T follicular helper cell (primary cell): ENCODE data around the gene SCYL3.
"Not testable (repeated sequence)": the region's sequence is repeated elsewhere in the genome, so short reads cannot be mapped to it uniquely, and the experiment has no call there.

ENCODE experiments used
- DNase-seq: peaks from one replicate; pipeline ENCODE4 v3.0.0-alpha.2; 2020; ENCODE audit warnings: low read depth

The SCYL3 gene

DNA sequence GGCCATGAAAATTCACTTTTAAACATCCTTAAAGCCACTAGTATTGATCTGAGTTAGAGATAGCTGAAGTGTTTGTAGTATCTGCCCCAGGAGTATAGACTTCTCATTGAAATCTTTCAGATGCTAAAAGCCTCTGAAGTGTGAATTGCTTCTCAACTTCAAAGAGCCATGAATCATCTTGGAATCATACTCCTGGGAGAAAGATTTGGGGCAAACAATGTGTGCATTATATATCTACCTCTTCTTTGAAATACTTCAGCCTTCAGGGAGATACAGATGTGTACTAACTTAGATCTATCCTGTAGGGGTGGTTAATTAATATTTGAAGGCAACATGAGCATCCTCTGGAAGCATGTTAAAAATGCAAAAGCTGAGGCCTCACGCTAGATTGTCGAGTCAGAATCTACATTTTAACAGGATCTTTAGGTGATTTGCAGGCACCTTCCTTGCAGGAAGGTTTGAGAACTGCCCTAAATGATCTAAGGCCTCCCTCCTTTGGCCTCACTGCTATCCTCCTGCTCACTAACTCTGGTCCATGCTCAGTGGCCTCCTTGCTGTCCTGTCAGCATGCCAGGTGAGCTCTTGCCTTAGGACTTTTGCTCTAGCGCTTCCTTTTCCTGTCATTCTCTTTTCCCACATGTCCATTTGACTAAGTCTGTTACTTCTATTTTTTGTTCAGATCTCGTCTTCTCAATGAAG lies 6.0 kb upstream of the SCYL3 start:
- no peak for DNase-seq

DNA sequence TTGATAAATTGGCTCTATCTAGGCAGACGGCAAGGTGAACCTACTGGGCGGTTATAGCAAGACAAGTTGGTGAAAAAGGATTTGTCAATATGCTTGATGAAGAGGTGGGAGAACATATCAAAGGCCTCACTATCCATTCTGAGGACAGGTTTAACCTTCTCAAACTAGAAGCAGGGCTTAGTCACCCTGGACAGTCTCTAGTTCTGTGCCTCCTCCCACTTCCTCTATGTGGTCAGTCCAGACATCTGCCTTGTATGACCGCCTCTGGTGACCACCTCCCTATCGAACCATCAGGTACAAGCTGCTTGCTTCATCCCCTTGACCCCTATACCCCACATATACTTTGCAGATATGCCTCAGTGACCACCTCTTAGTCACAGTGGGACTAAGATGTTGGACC lies 2.3 kb upstream of the SCYL3 start:
- DNase-seq = no peak

DNA sequence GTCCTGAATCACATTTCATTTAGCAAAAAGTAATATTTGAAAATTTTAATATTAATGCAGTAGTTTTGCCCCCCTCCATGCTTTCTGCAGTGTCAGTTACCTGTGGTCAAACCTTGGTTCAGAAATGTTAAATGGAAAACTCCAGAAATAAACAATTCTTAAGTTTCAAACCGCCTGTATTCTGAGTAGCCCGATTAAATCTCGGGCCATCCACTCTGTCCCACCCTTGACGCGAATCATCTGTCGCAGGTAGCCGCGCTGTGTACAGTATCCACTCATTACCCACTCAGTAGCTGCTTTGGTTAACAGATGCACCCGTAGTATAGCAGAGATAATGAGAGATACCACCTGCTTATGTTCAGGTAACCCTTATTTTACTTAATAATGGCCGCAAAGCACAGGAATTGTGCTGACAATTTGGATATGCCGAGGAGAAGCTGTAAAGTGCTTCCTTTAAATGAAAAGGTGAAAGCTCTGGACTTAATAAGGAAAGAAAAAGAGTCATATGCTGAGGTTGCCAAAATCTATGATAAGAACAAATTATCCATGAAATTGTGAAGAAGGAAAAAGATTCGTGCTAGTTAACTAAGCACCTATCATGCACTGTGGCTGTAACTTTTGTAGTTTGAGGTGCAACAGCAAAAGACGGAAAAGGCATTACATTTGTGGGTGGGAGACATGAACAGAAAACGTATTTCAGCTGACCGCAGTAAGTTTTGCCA lies 889 bp upstream of the SCYL3 start:
- DNase-seq = no peak

DNA sequence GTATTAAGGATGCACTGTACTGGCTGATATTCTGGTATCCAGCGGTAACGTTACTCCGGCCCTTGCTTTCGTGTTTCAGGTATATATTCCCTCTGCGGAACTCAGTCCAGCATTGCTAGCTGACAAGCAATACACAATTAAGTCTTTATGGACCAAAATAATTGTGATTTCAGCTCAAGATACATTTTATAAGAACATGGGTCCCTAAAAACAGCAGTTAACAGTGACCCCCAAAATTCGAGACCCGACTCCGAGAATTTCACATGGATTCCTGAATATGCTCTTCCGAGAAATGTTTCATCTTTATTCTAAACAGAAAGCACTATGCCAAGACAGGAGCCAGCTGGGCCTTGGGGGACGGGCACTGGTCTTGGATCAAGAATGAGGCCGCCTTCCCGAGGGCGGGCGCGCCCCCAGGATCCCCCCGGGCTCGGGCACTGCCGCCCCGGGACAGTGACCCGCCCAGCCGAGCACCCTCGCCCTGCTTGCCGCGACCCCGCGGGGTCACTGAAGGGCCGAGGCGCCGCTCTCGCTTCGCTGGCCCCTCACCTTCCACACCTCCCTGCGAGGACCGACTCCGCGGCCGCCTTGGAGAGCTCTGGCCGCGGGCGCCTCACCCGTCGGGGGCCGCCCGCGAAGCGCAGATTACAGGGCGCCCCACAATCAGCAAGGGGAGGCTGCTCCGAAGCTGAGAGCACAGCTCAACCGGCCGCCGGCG lies 610 bp downstream of the SCYL3 start:
- DNase-seq = no peak

DNA sequence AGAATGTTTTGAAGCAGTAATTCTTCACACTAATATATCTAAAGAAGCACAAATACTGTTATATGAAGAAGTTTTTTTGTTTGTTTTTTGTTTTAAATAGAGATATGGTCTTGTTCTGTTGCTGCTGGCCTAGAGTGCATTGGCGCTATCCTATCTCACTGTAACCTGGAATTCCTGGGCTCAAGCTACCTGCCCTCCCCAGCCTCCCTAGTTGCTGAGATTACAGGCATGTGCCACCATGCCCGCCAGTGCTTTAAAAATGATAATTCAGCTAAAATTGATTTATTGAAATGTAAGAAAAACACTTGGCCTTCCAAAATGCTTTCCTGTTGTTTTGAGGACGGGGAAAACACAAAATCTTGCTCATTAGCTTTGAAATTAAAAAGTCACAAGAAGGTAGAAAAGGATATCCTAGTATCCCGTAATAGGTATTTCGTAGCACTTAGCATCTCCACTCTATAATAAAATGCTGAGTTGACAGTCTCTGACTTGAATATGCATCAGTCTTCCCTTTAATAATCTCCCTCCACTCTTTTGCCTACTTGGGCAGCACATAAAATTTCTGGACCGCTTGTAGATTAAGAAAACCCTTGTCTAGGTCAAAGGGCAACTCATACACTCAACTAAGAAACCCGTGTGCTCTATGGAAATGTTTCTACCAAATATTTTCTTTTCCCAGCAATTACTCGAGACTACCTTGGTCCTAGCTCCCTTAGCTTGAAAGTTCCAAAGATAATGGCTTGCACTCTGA lies 1.3 kb downstream of the SCYL3 start:
- no peak for DNase-seq

DNA sequence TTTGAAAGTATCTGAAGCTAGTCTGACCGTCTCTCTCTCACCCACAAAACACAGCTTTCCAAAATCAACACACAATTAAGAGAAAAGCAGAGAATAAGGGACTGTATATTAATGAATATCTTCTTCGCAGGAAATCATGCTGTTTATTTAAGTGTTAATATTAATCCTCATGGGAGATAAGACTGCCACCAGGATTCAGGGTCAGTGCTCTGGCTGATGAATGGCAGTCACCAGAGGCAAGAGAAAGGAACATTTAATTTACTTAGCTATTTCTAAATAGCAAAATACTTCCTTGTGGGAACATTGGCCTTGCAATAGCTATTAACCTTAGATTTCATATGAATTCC lies 2.2 kb downstream of the SCYL3 start:
- no peak for DNase-seq

DNA sequence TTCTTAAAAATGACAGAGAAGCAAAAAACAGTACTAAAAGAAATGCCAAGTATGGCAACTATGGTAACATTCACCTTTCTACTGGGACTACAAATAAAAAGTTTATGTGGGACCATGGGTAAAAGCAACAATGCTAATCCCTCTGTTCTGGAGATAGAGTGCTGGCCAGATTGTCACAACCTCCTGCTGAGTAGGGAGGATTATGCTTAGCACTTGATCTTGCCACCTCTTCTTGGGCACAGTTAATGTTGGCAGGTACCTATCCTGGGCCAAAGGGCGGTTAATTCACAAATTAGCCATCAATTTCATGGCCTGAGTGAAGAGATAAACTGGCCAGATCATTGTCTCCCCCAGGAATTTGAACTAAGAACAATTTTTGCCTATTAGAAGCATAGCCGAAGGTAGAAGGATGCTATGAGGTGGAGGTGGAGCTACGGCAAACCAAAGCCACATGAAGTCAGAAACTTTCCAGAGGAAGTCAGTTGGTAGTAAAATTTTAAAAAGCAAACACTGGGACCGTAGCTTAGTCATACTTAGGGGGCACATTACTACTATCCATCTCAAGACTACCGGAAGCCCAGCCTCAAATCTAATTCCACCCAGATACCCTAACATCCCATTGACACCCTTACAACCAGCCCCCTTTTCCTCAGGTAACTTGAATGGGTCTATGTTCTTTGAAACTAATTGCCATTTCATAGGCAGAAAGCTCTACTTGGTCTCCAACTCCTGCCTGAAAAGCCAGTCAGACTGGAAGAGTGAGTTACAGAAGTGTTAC lies 2.7 kb downstream of the SCYL3 start:
- DNase-seq = no peak

DNA sequence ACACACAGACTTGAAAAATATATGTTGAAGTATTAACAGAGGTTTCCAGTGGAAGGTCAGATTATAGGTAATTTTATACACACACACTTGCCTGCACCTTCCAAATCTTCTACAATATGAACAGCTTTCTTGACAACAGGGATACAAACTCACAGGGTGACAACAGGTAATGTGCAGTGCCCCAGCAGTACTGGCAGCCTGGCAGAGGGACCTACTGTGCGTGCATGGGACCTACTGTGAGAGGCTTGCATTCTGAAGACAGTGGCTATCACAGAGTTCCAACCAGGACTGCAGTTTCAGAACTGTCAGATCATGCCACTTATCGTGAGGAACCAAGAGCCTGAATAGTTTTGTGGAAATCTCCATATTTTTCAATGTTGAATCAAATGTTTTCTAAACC lies 3.8 kb downstream of the SCYL3 start:
- DNase-seq = no peak

DNA sequence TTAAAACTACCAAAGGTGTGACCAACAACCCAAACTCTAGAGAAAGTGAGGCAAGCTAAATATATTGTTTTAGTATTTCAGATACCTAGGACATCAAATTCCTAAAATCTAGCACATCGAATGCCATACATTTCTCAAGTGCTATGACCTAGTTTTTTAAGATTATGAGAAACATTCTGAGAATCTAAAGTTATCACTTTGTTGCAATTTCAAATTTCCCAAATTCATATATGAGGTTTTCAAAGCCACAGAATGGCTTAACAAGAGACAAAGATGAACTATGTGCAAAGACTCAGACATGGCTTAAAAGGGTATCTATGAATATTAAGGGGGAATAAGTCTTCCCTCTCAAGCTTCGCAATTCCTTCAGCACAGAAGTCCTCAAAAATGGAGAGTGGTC lies 6.8 kb downstream of the SCYL3 start:
- DNase-seq = no peak

DNA sequence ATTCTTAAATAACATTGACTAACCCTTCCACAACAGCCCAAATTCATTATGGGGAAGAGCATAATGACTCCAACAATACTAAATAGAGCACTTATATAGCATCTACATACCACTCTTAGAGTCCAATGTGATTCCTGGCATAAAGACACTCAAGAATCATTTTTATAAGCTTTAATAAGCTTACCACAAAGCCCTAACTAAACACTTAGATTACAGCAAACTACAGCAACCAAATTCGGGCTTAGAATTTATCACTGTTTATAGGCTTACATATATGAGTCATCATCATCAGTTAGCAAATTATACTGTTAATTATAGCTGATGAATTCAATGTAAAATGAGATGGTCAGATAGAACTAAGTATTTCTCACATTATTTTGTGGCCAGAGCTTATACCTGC lies 7.3 kb downstream of the SCYL3 start:
- DNase-seq = no peak

DNA sequence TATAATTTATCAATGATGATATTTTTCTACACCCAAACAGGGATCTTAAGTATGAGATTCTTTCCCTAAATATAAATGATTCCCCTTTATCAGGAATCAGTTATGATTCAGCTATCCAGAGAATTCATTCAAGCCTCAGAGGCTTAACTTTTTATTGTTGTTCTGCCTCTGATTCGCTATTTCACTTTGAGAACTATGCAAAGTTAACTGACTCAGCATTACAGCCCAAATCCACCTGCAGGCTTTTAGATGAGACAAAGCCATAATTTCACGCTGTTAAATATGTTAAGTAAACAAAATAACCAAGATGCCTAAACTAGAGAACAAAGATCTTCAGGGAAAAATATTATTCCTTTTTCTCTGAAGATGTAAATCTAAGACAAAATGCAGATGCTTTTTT lies 8.5 kb downstream of the SCYL3 start:
- DNase-seq = no peak

DNA sequence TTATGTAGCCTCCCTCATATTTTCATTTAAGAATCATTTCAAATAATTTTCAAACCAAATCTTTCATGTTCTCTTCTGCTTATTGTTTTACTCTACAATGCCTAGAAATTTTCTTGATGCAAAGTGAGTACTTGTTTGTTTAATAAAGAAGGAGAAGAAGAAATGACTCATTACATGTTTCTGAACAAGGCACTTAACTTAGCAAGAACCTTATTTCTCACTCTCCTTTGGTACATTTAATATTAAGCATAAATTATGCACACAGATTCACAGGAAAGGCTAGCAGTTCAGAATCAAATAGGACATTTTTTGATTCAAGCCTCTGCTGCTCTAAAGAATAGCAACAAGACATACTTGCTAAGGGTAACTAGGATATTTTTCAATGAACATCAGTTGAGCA lies 9.1 kb downstream of the SCYL3 start:
- no peak for DNase-seq

DNA sequence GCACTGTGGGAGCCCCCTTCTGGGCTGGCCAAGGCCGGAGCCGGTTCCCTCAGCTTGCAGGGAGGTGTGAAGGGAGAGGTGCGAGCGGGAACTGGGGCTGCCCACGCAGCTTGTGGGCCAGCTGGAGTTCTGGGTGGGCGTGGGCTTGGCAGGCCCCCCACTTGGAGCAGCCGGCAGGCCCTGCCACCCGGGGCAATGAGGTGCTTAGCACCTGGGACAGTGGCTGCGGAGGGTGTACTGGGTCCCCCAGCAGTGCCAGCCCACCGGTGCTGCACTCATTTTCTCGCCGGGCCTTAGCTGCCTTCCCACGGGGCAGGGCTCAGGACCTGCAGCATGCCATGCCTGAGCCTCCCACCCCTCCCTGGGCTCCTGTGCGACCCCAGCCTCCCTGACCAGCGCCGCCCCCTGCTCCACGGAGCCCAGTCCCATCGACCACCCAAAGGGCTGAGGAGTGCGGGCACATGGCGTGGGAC lies 11.6 kb downstream of the SCYL3 start:
- DNase-seq = no peak

DNA sequence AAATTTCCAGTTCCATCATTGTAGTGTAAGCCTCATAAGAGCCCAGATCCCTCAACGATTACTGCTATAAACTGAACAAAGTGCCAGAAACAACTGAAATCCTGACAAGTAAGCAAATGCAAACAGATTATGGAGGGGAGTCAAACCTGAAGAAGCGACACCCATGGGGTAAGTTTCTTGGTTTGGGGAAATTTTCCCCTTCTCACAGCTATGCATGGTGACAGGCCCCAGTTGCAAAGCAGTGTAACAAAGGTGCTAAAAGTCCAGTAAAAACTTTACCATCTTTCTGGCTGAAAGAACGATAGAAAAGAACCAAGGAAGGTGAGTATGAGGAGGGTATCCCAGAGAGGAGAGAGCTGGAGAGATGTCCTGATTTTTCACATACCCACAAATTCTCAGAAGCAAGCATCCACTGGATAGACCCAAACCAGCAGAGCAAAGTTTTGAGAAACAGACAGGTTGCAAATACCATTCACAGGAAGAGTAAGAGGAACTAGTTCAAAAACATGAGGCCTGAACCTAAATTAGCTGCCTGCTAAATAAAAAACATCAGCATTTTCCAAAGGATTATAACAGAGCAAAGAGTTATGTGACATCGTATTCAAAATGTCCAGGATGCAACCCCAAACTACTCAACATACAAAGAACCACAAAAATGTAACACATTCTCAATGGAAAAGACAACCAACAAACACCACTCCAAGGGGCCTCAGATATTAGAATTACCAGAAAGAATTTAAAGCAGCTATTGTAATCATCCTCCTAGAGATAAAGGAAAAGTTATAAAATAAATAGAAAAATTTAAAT lies 14.5 kb downstream of the SCYL3 start:
- no peak for DNase-seq

DNA sequence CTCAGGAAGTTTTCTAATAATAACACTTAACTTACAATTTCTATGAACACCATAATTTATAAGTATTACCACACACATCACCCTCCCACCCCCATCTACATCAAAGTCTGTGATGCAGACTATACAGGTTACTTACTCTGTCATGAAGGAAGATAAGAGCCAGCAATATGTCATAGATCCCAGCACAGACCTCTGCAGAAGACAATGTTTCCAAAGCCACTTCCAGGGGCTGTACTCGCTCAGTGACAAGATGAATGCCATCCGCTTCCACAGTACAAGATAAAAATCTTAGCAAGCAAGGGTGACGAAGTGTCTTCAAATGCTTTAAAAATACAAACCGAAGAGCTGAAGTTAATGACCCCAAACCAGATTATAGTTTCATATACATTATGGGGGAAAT lies 15.2 kb downstream of the SCYL3 start:
- no peak for DNase-seq

DNA sequence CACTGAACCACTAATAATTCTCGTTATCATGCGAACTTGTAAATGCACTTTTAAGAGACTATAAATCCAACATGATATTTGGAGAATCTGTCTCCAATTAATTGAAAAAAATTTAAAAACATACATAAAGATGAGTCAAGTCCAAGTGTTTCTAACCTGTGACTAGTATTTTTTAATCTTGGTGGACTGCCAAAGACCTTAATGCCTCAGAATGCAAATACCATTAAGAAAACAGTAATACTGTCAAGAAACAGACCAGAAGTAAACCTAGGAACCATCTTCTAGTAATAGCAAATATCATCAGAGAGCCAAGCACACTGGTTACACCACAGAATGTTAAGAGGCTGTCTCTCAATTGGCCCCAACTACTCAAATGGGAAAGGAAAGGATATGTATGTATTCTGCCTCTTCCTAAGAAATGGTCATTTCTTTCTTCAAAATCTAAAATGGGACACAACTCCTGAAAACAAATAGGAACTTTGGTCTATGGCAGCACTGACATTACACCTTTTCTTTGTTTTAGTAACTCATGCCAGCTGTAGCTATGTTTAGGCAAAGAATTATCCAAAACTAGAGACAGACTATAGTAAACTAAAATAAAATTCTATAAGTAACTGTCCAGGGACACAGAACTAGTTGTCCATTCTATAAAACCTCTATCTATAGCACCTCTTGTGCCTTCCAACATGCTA lies 15.8 kb downstream of the SCYL3 start:
- no peak for DNase-seq

DNA sequence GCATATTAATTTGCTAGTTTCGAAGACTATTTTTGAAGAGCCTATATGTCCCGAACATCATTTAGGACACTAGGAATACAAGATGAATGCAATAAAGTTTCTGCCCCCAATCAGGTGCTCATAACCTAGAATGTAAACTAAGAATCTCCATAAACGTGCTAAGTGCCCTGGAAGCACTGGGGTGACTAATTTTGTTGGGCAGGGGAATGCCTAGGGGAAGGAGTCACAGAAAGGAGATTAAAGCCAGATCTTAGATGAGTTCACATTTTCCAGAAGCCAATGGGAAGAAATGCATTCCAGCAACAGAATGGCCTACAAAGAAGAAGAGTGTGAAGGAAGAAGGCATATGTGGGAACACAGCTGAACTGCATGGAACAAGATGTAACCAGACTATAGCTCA lies 19.5 kb downstream of the SCYL3 start:
- DNase-seq = no peak

DNA sequence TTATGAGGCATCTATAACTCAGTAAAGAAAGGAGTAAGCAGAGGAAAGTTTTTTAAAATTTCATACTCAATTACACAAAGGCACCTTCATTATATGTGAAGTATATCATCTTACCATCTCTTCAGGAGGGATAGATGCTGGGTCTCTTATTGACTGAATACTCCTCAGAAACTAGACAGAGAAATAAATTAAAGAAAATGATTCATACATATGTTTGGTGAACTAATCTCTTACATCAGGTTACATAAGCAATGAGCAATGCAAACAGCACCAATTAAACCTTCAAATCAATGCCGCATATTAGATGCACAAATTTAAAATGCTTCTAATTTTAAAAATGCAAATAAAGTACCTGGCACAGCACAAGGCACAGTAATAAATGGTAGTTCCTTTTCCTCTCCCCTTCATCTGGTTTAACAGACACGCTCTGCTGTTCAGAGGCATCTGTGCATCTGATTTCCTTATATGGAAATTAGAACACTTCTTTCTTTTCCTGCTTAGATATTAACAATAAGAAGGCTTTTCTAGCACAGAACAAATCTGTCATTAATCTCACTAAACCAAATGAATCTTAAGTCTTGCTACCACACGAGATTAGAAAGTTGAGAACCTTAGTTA lies 20.0 kb downstream of the SCYL3 start:
- no peak for DNase-seq

DNA sequence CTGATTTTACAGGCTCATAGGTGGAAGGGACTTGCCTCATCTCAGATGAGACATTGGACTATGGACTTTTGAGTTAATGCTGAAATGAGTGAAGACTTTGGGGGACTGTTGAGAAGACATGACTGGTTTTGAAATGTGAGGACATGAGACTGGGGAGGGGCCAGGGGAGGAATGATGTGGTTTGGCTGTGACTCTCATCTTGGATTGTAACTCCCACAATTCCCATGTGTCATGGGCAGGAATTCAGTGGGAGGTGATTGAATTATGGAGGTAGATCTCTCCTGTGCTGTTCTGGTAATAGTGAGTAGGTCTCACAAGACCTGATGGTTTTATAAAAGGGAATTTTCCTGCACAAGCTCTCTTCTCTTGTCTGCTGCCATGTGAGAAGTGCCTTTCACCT lies 20.8 kb downstream of the SCYL3 start:
- DNase-seq = no peak

DNA sequence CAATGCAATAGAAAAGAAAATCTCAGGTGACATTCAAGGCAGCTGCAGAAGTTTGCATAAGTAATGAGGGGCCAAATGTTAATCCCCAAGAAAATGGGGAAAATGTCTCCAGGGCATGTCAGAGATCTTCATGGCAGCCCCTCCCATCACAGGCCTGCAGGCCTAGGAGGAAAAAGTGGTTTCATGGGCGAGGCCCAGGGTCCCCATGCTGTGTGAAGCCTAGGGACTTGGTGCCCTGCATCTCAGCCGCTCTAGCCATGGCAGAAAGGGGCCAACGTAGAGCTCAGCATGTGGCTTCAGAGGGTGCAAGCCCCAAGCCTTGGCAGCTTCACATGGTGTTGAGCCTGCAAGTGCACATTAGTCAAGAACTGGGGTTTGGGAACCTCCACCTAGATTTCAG lies 21.7 kb downstream of the SCYL3 start:
- DNase-seq = not testable (repeated sequence)
